H1 (cell line): Measurements from ENCODE around the gene MRPS9. TPM values are rescaled to one million over a fixed set of nuclear protein-coding genes. Genes with fewer than 3 reads are reported as not detected.

ENCODE experiments used
- ATF2 ChIP-seq: IDR thresholded peaks from 2 replicates; pipeline ENCODE4 v1.6.1; 2012; ENCODE audit warnings: low read length, inconsistent platforms
- CHD1 ChIP-seq: IDR thresholded peaks from 2 replicates; pipeline ENCODE4 v1.6.1; 2012; ENCODE audit warnings: low read depth, low read length, improper control_type of control experiment
- CHD7 ChIP-seq: fragments of 300-600 bp; sonication (generic); IDR thresholded peaks from 2 replicates; pipeline ENCODE4 v1.7.1; 2012; ENCODE audit warnings: low read length, moderate library complexity, mild to moderate bottlenecking, inconsistent platforms; ENCODE audit not compliant: insufficient replicate concordance
- CREB1 ChIP-seq: IDR thresholded peaks from 2 replicates; pipeline ENCODE4 v1.6.1; 2012; ENCODE audit warnings: inconsistent platforms
- polyA plus RNA-seq, 7 experiments: library from polyadenylated mRNA; depleted of rRNA in 3 of 7; stranded (reverse) in 5 of 7; unstranded in 2 of 7; fragments of >200 nt in 5 of 7; fragments of 200-250 nt in 2 of 7; gene quantifications; 1 replicate in 5 of 7; 2 replicates in 1 of 7; 4 replicates in 1 of 7; pipeline versions ENCODE4 v1.2.1 to v1.2.3, GENCODE V29; 2011 to 2013; ENCODE audit warnings: missing spikeins in 2 of 7, mixed read lengths in 2 of 7
- total RNA-seq: library from RNA; stranded (reverse); fragmentation: NEBNext Ultra II Directional; extraction: Animal tissue kit (Norgen Biotek cat#: 25700); gene quantifications from 2 replicates; pipeline ENCODE4 v1.2.1, GENCODE V29; 2021

Gene MRPS9
- total and polyA plus RNA-seq, 2 of the 8 experiments (the other 6 are each of a cell fraction or from before 2014, with no cell fraction given), result 36.2 to 71.0 TPM

- TF ChIP-seq CHD7, result no peak
- TF ChIP-seq ATF2, result no peak
- TF ChIP-seq CREB1, result no peak
- no peak for TF ChIP-seq CHD1
These were observed 30.5 kb upstream of the MRPS9 start (continued) for GRCh38 chr2:105007367-105007766.
